ENCODE measurements around the gene PCDHGA5.

- TF ChIP-seq CTCF (IDR thresholded peaks at IDR 0.05) (peak in 3 of 5 experiments; percentile 16 to 27 (median 23)), POLR2AphosphoS5 (IDR thresholded peaks at IDR 0.05) (no peak)
Observed at GRCh38 chr5:141354900-141355469, 9.0 kb upstream of the PCDHGA5 start, which contains the start of gene PCDHGA4.

Measured in transverse colon (tissue), 4 donors.